Osteocyte (in vitro differentiated cells): ENCODE measurements around the gene SYNGR2. TPM values are rescaled to one million over a fixed set of nuclear protein-coding genes. Genes with fewer than 3 reads are reported as not detected.
"Not testable (repeated sequence)": the region's sequence is repeated elsewhere in the genome, so short reads cannot be mapped to it uniquely, and the experiment has no call there.

Experiments
- DNase-seq: peaks from one replicate; pipeline ENCODE4 v3.0.0; 2021; ENCODE audit warnings: mixed read lengths; ENCODE audit not compliant: unreplicated experiment; ENCODE audit errors: extremely low spot score
- H3K27ac Mint-ChIP-seq: one replicate; pipeline ENCODE4 v1.8.0; 2021; ENCODE audit warnings: mild to moderate bottlenecking, mixed read lengths; ENCODE audit not compliant: unreplicated experiment
- H3K27me3 Mint-ChIP-seq: one replicate; pipeline ENCODE4 v1.8.0; 2021; ENCODE audit warnings: mixed read lengths; ENCODE audit not compliant: unreplicated experiment
- H3K36me3 Mint-ChIP-seq: one replicate; pipeline ENCODE4 v1.8.0; 2021; ENCODE audit warnings: mixed read lengths; ENCODE audit not compliant: unreplicated experiment
- H3K4me1 Mint-ChIP-seq: one replicate; pipeline ENCODE4 v1.8.0; 2021; ENCODE audit warnings: mixed read lengths; ENCODE audit not compliant: unreplicated experiment
- H3K4me3 Mint-ChIP-seq: one replicate; pipeline ENCODE4 v1.8.0; 2021; ENCODE audit warnings: mild to moderate bottlenecking, moderate library complexity, mixed read lengths; ENCODE audit not compliant: unreplicated experiment
- H3K9me3 Mint-ChIP-seq: one replicate; pipeline ENCODE4 v1.8.0; 2021; ENCODE audit warnings: mixed read lengths; ENCODE audit not compliant: unreplicated experiment
- total RNA-seq: library from RNA; stranded (reverse); gene quantifications from 2 replicates; pipeline ENCODE4 v1.2.1, GENCODE V29; 2021
- TF ChIP-seq, protein P1 (sequence below): fragments of 200-600 bp; sonication (generic); IDR thresholded peaks from 2 replicates; pipeline ENCODE4 v1.5.0; 2021; ENCODE audit warnings: antibody characterized with exemption, mild to moderate bottlenecking, moderate library complexity

Gene SYNGR2
- total RNA-seq, 1 donor from 2014 or later, result 43.2 TPM

DNA sequence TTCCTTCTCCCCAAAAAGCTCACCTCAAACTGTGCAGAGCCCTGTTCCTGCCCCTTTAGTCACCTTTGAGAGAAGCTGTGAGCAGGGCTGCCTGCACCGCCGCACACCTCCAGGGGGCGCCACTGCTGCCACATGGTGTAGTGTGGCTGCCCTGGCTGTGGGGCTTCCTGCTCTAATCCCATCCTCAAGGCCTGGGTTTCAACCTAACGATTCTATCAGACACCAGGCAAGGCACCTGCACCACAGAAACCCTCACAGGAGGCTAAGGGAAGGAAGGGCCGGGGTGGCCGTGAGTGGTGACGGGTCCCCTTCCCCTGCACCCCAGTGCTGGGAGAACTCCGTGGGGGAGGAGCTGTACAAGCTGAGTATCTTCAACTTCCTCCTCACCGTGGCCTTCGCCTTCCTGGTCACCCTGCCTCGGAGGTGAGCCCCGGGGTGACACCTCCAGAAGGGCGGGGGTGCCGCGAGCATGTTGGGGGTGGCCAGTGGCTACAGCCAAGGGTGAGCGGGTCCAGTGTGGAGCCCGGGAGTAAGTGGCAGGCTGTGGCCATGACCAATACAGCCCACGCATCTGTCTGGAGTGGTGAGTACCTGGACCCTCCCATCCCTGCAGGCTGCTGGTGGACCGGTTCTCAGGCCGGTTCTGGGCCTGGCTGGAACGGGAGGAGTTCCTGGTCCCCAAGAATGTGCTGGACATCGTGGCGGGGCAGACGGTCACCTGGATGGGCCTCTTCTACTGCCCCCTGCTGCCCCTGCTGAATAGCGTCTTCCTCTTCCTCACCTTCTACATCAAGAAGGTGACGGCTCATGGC lies 30.8 kb upstream of the SYNGR2 start:
- no peaks in the 10 kb centered on the region for H3K36me3 Mint-ChIP-seq
- H3K4me3 Mint-ChIP-seq, result no peak overlapping the region
- DNase-seq, result no peak

DNA sequence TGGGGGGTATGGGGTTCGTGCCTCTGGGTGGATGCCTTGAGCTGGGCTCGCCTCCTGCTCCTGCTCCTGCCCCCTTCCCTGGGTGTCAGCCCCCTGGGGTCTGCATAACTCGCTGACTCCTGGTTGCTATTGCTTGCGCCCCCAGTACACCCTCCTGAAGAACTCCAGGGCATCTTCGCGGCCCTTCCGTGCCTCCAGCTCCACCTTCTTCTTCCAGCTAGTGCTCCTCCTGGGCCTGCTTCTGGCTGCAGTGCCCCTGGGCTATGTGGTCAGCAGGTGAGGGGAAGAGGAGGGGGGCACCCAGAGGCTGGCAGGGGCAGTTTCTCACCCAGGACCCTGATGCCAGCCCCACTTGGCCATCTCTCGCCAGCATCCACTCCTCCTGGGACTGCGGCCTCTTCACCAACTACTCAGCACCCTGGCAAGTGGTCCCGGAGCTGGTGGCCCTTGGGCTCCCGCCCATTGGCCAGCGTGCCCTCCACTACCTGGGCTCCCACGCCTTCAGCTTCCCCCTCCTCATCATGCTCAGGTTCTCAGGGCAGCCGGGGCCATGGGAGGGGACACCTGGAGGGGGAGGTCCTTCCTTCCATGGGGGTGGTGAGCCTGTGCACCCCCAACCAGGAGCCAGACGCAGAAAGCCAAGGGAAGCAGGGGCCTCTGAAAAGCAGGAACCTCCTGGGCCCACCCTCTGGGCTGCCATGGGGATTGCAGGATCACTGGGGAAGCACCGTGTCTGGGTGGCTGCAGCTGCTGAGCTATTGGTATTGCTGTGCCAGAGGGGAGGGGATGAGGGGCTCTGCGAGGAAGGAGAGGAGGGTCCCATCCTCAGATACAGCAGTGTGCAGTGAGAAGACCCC lies 29.9 kb upstream of the SYNGR2 start:
- H3K4me3 Mint-ChIP-seq, result no peak overlapping the region
- H3K36me3 Mint-ChIP-seq, result no peaks in the 10 kb centered on the region
- H3K9me3 Mint-ChIP-seq, result no peaks in the 10 kb centered on the region
- TF ChIP-seq, protein P1, sequence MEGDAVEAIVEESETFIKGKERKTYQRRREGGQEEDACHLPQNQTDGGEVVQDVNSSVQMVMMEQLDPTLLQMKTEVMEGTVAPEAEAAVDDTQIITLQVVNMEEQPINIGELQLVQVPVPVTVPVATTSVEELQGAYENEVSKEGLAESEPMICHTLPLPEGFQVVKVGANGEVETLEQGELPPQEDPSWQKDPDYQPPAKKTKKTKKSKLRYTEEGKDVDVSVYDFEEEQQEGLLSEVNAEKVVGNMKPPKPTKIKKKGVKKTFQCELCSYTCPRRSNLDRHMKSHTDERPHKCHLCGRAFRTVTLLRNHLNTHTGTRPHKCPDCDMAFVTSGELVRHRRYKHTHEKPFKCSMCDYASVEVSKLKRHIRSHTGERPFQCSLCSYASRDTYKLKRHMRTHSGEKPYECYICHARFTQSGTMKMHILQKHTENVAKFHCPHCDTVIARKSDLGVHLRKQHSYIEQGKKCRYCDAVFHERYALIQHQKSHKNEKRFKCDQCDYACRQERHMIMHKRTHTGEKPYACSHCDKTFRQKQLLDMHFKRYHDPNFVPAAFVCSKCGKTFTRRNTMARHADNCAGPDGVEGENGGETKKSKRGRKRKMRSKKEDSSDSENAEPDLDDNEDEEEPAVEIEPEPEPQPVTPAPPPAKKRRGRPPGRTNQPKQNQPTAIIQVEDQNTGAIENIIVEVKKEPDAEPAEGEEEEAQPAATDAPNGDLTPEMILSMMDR, result no peak
- peaks cover 3% of the 10 kb centered on the region for H3K4me1 Mint-ChIP-seq
- DNase-seq, result no peak
- no peak overlapping the region for H3K27ac Mint-ChIP-seq
- H3K27me3 Mint-ChIP-seq, result no peaks in the 10 kb centered on the region

More for the DNA sequence above, 30.8 kb upstream of the SYNGR2 start:
- no peaks in the 10 kb centered on the region for H3K27me3 Mint-ChIP-seq
- no peak overlapping the region for H3K27ac Mint-ChIP-seq
- H3K9me3 Mint-ChIP-seq, result no peaks in the 10 kb centered on the region
- TF ChIP-seq, protein P1, result peak; percentile 48
- no peaks in the 10 kb centered on the region for H3K4me1 Mint-ChIP-seq

DNA sequence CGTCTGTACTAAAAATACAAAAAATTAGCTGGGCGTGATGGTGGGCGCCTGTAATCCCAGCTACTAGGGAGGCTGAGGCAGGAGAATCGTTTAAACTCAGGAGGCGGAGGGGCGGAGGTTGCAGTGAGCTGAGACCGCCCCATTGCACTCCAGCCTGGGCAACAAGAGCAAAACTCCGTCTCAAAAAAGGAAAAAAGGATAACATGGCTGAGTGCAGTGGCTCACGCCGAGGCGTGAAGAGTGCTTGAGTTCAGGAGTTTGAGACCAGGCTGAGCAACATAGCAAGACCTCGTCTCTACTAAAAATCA lies 28.6 kb upstream of the SYNGR2 start:
- H3K9me3 Mint-ChIP-seq, H3K27me3 Mint-ChIP-seq, DNase-seq, H3K4me3 Mint-ChIP-seq, H3K36me3 Mint-ChIP-seq, H3K27ac Mint-ChIP-seq: not testable (repeated sequence)
- H3K4me1 Mint-ChIP-seq, result peaks cover 12% of the 10 kb centered on the region

DNA sequence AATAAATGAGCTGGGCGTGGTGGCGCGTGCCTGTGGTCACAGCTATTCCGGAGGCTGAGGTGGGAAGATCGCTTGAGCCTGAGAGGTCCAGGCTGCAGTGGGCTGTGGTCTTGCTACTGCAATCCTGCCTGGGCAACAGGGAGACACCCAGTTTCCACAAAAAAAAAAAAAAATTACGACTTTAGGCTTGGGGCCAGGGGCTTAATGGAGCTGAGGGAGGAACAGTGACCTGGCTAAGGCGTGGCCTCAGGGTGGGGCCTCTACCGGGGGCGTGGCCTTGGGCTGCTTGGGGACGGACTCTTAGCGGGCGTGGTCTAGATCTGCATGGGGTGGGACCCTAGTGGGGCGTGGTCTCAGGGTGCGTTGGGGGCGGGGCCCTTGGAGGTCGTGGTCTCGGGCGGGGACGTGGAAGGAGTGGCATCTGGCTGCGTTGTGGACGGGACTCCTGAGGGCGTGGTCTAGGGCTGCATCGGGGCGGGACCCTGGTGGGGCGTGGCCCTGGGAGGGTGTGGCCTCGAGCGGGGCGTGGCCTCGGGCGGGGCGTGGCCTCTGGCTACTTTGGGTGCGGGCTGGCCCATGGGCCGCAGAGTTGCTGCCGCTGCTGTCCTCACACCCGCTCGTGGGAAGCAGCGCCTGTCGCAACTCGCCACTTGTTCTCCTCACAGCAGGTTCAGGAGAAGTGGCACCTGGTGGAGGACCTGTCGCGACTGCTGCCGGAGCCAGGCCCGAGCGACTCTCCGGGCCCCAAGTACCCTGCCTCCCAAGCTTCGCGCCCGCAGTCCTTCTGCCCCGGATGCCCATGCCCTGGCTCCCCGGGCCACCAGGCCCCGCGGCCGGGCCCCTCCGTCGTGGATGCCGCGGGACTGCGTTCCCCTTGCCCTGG lies 28.0 kb upstream of the SYNGR2 start:
- Mint-ChIP-seq H3K36me3 (no peaks in the 10 kb centered on the region), H3K4me3 (no peak overlapping the region), H3K27ac (no peak overlapping the region), H3K4me1 (peaks cover 18% of the 10 kb centered on the region), H3K27me3 (no peaks in the 10 kb centered on the region), H3K9me3 (no peaks in the 10 kb centered on the region)
- TF ChIP-seq, protein P1, result no peak
- DNase-seq, result no peak

DNA sequence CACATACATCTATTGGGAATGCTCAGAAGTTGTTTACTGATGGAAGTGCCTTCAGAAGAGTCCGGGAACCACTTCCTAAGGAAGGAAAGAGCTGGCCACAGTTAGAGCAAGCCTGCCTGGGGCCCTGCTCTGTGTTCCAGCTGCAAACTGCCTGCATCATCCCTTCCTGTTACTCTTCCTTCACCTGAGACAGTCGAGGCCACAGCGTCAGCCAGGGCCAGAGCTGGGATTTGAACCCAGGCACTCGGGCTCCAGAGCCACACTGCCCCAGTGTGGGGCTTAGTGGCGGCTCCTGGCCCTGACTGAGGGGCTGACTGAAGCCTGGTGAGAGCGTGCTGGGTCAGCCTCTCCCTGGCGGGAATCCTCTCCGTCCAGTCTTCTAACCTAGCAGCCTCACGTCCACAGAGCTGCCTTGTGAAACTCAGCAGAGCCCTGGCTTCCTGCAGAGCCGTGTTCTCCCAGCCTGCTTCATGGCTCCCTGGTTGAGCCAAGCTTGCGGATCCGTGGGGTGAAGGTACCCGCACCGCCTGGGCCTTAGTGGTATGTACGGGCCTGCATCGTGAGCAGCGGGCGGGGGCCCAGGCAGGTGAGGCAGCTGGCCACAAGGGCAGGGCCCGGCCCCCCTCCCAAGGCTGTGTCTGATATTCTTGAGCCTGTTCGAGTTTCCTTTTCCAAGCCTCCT lies 26.8 kb upstream of the SYNGR2 start:
- no peaks in the 10 kb centered on the region for H3K9me3 Mint-ChIP-seq
- no peak overlapping the region for H3K27ac Mint-ChIP-seq
- DNase-seq, result no peak
- H3K27me3 Mint-ChIP-seq, result no peaks in the 10 kb centered on the region
- no peak overlapping the region for H3K4me3 Mint-ChIP-seq
- TF ChIP-seq, protein P1, result no peak
- H3K36me3 Mint-ChIP-seq, result no peaks in the 10 kb centered on the region
- H3K4me1 Mint-ChIP-seq, result peaks cover 28% of the 10 kb centered on the region
